Measurements from ENCODE around the gene RIPK4. TPM values are rescaled to one million over a fixed set of nuclear protein-coding genes. Genes with fewer than 3 reads are reported as not detected.

RIPK4 gene
- total RNA-seq, 1 donor from 2014 or later, result 0.09 TPM

GRCh38 chr21:41744028-41744930 is 22.6 kb downstream of the RIPK4 start:
- DNase-seq (ENCODE audit: low spot score) (no peak), ATAC-seq (no peak)
- intact Hi-C loops (cut with DNase I), result no loop called here

GRCh38 chr21:41743321-41744027 is 23.4 kb downstream of the RIPK4 start:
- ATAC-seq, result no peak
- intact Hi-C loops (cut with DNase I), result no loop called here
- DNase-seq (ENCODE audit: low spot score), result no peak

GRCh38 chr21:41742073-41742875 is 24.6 kb downstream of the RIPK4 start:
- intact Hi-C loops (cut with DNase I), result no loop called here
- ATAC-seq (no peak), DNase-seq (ENCODE audit: low spot score) (no peak)

- ATAC-seq (no peak), DNase-seq (ENCODE audit: low spot score) (no peak)
- intact Hi-C loops (cut with DNase I), result no loop called here
Observed at GRCh38 chr21:41741253-41742072, 25.4 kb downstream of the RIPK4 start.

GRCh38 chr21:41740604-41741252 is 26.1 kb downstream of the RIPK4 start:
- no peak for ATAC-seq
- intact Hi-C loops (cut with DNase I), result no loop called here
- DNase-seq (ENCODE audit: low spot score), result no peak

- no peak for ATAC-seq
- intact Hi-C loops (cut with DNase I), result no loop called here
- DNase-seq (ENCODE audit: low spot score), result no peak
Observed at GRCh38 chr21:41739936-41740335, 26.9 kb downstream of the RIPK4 start.

GRCh38 chr21:41739011-41739410 is 27.8 kb downstream of the RIPK4 start:
- DNase-seq (ENCODE audit: low spot score) (no peak), ATAC-seq (no peak)
- intact Hi-C loops (cut with DNase I), result no loop called here

- intact Hi-C loops (cut with DNase I), result no loop called here
- ATAC-seq (no peak), DNase-seq (ENCODE audit: low spot score) (no peak)
Observed at GRCh38 chr21:41737651-41738324, 29.1 kb downstream of the RIPK4 start.

- intact Hi-C loops (cut with DNase I), result no loop called here
- DNase-seq (ENCODE audit: low spot score) (no peak), ATAC-seq (no peak)
Observed at GRCh38 chr21:41736423-41736822, 30.4 kb downstream of the RIPK4 start.

- ATAC-seq, result no peak
- intact Hi-C loops (cut with DNase I), result no loop called here
- DNase-seq (ENCODE audit: low spot score), result no peak
Observed at GRCh38 chr21:41733951-41734689, 32.7 kb downstream of the RIPK4 start.

- intact Hi-C loops (cut with DNase I), result no loop called here
- ATAC-seq (no peak), DNase-seq (ENCODE audit: low spot score) (no peak)
Observed at GRCh38 chr21:41731081-41731480, 35.8 kb downstream of the RIPK4 start.

GRCh38 chr21:41730367-41730765 is 36.5 kb downstream of the RIPK4 start:
- ATAC-seq (no peak), DNase-seq (ENCODE audit: low spot score) (no peak)
- intact Hi-C loops (cut with DNase I), result no loop called here

GRCh38 chr21:41729701-41730366 is 37.0 kb downstream of the RIPK4 start:
- no peak for ATAC-seq
- intact Hi-C loops (cut with DNase I), result no loop called here
- no peak for DNase-seq (ENCODE audit: low spot score)

GRCh38 chr21:41727784-41728763 is 38.8 kb downstream of the RIPK4 start:
- DNase-seq (ENCODE audit: low spot score), result no peak
- peak; percentile 5 for ATAC-seq
- intact Hi-C loops (cut with DNase I), result no loop called here

- intact Hi-C loops (cut with DNase I), result no loop called here
- DNase-seq (ENCODE audit: low spot score), result peak; percentile 80
- peak; percentile 94 for ATAC-seq
Observed at GRCh38 chr21:41726970-41727783, 39.7 kb downstream of the RIPK4 start.

Measured in sciatic nerve (tissue), 2 donors.